Measurements from ENCODE around the gene TMEM174.

Gene TMEM174, protein sequence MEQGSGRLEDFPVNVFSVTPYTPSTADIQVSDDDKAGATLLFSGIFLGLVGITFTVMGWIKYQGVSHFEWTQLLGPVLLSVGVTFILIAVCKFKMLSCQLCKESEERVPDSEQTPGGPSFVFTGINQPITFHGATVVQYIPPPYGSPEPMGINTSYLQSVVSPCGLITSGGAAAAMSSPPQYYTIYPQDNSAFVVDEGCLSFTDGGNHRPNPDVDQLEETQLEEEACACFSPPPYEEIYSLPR
- 0 to 0.99 (median 0) reads per million in 17 experiments for total RNA-seq

GRCh38 chr5:73172951-73173350, at the start of gene TMEM174:
TSS of gene TMEM174 (plus strand) at chr5:73173193. CDS start at chr5:73173244, 51 bp downstream.
- no peak for DNase-seq

DNA sequence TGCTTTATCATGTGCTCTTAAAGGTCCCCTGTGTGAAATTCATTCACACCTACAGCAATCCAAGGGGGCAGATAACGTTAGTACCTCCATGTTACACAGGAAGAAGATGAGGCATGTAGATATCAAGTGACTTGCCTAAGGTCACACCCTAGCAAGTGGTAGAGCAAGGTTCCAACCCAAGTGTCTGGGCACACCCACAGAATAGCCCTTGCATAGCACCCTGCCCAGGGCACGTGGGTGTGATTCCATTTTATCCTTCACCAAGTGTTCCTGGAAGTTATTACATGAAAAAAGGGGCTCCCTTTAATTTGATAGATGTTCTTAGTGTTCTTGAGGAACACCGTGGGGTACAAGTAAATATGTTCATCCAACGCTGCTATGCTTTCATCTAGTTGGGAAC, 47.7 kb upstream of the TMEM174 start:
- DNase-seq = no peak

DNA sequence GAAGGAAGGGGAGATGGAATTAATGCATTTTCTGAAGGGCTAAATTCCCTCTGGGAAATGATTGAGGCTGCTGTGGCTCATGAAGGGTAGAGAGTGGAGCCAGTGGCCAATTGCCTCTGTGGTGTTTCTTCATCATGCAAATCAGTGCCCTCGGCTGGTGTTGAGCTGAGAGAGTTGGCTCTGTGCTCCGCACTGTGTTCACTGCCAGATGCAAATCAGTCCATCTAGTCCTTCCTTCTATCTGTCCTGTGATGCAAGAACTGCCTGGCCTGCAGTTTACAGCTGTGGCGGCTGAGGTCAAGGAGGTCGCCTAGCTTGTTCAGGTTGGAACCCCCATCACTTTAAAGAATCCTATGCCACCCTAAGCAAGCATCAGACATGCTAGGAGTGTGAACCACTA, 46.6 kb upstream of the TMEM174 start:
- no peak for DNase-seq

- no peak for DNase-seq
Observed at GRCh38 chr5:73126957-73127356, 46.0 kb upstream of the TMEM174 start.

- DNase-seq = no peak
Observed at GRCh38 chr5:73129143-73129542, 43.9 kb upstream of the TMEM174 start.

DNA sequence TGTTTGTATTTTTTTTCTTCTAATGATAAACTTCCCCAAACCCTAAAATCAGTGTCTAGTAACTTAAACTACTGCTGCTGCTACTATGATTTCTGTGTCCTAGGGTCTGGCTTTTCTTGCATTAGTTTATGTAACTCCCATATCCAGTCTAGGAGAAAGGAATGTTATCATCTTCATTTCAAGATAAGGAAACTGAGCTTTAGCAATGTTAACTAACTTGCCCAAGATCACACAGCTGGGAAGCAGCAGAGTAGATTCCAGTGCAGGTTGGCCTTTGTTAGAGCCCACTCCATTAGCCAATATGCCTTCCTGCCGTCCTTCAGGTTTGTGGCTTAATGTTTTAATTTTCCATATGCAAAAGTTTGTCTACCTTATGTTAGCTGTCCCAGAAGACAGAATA, 42.2 kb upstream of the TMEM174 start:
- no peak for DNase-seq

- DNase-seq = no peak
Observed at GRCh38 chr5:73131711-73132425, 41.1 kb upstream of the TMEM174 start.

- DNase-seq = no peak
Observed at GRCh38 chr5:73132759-73133158, 40.2 kb upstream of the TMEM174 start.

DNA sequence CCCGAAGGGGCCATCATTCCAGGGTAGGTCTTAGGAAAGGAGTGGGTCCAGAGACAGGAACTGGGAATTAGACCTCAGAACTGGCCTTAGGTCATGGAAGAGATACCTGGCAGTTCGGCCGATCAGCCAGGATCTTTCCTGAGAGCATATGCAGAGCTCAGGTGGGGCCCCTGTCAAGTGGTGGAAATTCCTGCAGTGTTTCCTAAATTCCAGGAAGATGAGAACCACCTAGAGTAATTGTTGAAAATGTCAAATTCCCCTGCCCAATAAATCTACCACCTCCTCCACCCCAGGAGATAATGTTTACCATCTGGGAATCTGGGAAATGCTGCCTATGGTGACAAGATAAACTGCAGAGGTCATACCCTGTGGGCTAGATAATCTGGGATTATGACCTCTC, 38.0 kb upstream of the TMEM174 start:
- no peak for DNase-seq

GRCh38 chr5:73135429-73136054, 37.5 kb upstream of the TMEM174 start:
- DNase-seq = peak; percentile 18 to 49 (median 38)

- no peak for DNase-seq
Observed at GRCh38 chr5:73136055-73136562, 36.9 kb upstream of the TMEM174 start.

- DNase-seq = no peak
Observed at GRCh38 chr5:73137563-73138530, 35.1 kb upstream of the TMEM174 start.

DNA sequence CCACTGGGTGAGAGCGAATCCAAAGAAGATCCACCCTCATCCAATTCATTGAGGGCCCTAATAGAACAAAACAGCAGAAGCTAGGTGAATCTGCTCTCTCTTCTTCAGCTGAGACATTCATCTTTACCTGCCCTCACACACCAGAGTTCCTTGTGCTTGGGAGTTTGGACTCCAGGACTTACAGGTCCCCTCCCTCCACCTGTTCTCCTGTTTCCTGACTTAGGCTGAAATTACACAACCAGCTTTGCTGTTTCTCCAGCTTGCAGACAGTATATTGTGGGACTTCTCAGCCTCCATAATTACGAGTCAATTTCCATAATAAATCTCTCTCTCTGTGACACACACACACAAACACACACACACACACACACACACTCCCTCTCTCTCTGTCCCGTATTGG, 33.5 kb upstream of the TMEM174 start:
- no peak for DNase-seq

DNA sequence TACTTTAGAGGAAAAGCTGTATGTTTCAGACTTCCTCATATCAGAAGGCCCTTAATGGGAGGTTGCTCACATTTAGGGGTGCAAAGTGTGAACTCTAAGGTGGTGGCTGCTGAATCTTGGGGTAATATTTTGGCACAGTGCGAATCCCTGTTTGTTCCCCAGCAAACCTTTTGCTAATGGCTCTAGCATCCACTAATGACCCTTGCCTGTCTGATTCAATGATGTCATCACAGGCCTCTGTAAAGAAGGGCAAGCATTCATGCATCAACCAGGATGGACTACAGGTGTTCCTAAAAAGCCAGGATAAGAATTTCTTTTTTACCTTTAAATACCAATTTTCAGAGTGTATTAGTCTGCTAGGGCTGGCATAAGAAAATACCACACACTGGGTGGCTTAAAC, 32.2 kb upstream of the TMEM174 start:
- no peak for DNase-seq

GRCh38 chr5:73142035-73142434, 31.0 kb upstream of the TMEM174 start:
- DNase-seq = no peak

- DNase-seq = no peak
Observed at GRCh38 chr5:73143716-73144115, 29.3 kb upstream of the TMEM174 start.

DNA sequence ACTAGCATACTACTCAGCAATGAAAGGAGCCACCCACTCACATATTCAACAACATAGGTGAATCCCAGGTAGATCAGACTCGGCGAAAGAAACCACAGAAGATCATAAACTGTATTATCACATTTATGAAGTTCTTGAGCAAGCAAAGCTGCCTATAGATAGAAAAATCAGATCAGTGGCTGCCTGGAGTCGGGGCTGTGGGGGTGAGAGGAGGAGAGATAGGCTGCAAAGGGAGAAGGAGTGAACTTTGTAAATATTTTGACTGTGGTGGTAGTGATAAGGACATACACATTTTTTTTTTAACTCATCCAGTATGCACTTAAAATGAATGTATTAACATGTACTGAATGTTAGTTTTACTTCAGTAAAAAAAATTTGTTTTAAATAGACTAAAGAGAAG, 23.5 kb upstream of the TMEM174 start:
- DNase-seq = no peak

DNA sequence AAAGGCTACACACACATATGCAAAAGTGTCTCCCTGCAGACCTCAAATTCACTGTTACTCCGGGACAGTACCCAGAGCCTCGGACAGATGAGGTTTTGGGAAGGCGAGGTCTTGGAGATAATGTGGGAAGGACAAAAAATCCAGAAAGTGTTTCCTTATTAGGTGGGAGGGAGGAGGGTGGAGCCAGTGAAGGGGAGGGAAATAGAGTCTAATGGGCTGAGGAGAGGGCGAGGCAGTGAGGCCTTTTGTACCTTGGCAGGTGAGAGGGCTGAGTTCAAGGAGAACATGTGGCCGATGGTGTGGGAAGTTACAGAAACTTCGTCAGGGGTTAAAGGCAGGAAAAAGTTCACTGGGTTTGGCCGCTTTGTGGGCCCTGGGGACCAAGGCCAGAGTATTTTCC, 22.1 kb upstream of the TMEM174 start:
- DNase-seq = no peak

- DNase-seq = no peak
Observed at GRCh38 chr5:73151766-73152410, 21.1 kb upstream of the TMEM174 start.

- no peak for DNase-seq
Observed at GRCh38 chr5:73152411-73153388, 20.3 kb upstream of the TMEM174 start.

DNA sequence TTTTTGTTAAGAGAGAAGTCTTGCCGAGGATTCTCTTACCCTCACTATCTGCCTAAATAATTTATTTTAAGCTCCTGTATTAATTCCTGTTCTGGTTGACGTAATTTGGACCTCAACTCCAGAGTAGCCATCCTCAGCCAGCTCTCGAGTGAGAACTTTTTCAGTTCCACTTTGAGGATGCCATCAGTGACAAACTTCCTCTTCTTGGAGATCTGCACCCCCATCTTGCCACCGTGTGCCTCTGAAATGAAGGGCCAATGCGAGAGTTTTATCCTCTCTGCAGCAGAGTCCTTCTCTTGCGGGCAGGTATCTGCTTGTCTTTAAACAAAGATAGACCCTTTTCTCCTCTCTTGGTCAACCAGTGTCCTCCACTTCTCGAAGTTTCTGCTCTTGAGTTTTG, 19.5 kb upstream of the TMEM174 start:
- peak in 1 of 4 experiments; percentile 16 for DNase-seq
